GM12873 (cell line): ENCODE data around the gene RALB.

Experiments used
- TF ChIP-seq, protein P1 (sequence below): IDR thresholded peaks from 2 replicates; pipeline ENCODE4 v1.5.1; 2012; ENCODE audit warnings: low read depth, mild to moderate bottlenecking, moderate library complexity, low read length, control low read depth; ENCODE audit not compliant: insufficient read depth; ENCODE audit errors: missing control alignments

RALB gene

DNA sequence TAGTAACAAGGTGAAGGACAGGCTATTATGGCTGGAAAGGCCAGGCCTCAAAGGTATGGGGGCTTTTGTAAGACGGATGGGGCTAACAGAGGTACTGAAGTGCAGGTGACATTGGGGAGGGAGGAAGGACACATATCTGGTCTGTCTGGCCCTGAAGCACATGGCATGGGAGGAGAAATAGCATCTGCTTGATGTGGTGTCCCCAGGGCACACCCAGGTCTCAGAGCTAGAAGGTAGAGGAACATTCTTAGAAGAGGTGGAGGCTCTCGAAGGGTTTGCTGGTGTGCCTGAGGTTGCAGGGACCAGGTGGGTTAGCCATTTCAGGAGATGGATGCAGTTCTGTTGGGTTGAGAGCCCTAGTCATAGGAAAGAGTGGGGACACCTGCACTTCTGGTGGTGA is 9.5 kb downstream of the RALB start:
- TF ChIP-seq, protein P1, sequence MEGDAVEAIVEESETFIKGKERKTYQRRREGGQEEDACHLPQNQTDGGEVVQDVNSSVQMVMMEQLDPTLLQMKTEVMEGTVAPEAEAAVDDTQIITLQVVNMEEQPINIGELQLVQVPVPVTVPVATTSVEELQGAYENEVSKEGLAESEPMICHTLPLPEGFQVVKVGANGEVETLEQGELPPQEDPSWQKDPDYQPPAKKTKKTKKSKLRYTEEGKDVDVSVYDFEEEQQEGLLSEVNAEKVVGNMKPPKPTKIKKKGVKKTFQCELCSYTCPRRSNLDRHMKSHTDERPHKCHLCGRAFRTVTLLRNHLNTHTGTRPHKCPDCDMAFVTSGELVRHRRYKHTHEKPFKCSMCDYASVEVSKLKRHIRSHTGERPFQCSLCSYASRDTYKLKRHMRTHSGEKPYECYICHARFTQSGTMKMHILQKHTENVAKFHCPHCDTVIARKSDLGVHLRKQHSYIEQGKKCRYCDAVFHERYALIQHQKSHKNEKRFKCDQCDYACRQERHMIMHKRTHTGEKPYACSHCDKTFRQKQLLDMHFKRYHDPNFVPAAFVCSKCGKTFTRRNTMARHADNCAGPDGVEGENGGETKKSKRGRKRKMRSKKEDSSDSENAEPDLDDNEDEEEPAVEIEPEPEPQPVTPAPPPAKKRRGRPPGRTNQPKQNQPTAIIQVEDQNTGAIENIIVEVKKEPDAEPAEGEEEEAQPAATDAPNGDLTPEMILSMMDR, result no peak

DNA sequence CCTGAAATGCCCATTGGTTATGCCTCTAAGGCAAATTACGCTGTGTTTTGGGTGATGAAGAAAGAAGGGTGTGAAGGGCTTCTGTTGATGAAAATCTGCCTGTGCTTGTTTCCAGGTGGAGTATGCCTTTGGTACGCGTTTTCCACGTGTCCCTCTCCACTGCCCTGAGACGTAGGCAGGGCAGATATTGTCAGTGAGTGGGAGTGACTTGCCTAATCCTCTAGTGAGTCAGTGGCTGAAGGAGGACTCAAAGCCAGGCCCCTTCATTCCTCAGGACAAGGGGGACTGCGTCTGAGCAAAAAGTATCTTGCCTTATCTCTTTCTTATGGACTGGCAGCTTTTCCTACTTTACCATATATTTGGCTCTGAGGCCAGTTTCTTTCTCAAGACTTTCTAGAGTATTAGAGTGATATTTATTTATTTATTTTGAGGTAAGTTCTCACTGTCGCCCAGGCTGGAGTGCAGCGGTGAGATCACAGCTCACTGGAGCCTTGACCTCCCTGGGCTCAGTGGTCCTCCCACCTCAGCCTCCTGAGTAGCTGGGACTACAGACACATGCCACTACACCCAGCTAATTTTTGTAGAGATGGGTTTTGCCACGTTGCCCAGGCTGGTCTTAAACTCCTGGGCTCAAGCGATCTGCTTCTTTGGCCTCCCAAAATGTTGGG is 10.2 kb downstream of the RALB start:
- TF ChIP-seq, protein P1, result no peak

DNA sequence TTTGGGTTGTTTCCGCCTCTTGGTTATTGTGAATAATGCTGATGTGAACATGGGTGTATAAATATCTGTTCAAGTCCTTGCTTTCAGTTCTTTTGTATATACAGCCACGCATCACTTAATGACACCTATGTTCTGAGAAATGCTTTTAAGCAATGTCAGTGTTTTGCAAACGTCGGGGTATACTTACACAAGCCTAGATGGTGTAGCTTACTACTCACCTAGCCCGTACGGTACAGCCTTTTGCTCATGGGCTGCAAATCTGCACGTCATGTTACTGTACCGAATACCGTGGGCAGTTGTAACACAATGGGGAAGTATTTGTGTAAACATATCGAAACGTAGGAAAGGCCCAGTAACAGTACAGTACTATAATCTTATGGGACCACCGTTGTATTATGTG is 12.4 kb downstream of the RALB start:
- TF ChIP-seq, protein P1, result no peak

DNA sequence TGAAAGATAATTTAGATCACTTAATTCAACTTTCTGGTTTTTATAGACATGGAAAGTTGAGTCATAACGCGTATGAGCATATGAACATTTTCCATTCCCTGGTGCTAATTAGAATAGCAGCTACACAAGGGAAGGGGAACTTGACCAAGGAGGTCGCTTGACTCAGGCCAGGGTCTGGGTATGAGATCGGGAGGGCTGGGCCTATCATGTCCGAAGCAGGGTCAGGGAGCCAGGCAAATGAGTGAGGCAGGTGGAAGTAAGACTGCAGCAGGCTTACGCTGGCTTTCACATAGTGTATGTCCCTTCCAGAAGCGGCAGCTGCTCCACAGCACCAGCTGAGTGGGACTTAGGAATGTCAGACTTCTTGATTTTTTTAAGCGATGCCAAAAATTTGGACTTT is 14.7 kb downstream of the RALB start:
- TF ChIP-seq, protein P1, result no peak

DNA sequence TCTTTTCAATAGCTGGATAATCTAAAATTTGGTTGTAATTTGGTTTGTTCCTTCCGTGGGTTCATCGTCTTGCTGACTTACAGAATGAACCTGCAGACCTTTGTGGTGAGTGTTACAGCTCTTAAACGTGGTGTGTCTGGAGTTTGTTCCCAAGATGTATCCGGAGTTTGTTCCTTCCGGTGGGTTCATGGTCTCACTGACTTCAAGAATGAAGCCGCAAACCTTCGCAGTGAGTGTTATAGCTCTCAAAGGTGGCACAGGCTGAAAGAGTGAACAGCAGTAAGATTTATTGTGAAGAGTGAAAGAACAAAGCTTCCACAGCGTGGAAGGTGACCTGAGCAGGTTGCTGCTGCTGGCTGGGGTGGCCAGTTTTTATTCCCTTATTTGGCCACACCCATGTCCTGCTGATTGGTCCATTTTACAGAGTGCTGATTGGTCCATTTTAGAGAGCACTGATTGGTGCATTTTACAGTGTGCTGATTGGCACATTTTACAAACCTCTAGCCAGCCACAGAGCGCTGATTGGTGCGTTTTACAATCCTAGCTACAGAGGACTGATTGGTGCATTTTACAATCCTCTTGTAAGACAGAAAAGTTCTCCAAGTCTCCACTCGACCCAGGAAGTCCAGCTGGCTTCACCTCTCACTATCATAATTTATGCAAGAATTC is 16.6 kb downstream of the RALB start:
- TF ChIP-seq, protein P1, result no peak

DNA sequence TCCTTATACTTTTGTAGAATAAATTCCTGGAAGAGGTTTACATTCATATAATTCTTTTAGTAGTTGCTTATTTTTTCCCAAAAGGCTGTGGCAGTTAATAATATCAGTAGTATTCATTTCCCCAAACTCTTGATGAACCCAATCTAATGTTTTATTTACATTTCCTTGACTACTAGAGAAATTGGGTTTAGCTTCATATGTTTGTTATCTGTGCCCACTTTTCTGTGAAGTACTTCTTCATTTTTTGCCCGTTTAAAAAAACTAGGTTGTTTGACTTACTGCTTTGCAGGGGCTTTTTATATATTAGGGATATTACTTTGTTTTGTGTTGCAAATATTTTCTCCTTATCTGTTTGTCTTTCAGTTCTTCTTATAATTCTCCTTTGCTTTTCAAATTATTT is 17.2 kb downstream of the RALB start:
- TF ChIP-seq, protein P1, result no peak

DNA sequence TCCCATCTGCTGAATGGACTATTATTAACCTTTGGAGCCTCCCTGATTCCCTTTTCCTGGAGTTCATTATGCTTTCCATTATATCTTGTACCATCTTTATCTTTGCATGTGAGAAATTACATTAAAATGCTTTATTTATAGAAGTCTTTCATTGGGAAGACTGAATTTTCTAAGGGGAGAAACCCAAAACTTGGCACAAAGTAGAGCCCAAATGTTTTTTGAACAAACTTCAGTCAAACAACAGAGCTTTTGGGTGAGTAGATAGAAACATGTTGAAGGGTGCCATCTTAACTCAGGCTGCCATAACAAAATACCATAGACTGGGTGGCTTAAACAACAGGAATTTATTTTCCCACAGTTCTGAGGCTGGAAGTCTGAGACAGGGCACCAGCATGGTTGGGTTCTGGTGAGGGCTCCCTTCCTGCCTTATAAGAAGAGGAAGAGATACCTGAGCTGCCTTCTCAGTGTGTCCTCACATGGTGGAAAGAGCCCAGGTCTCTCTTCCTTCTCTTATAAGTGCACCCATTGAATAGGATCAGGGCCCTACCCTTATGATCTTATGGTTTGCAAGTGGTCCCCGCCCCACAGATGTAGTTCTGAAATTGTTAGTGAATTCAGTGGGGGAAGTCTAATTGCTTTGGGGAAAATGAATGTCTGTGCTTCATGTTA is 19.2 kb downstream of the RALB start:
- TF ChIP-seq, protein P1, result no peak
